ENCODE data around the gene HRH2. TPM values are rescaled to one million over a fixed set of nuclear protein-coding genes. Genes with fewer than 3 reads are reported as not detected.

Gene HRH2
- total and polyA plus RNA-seq, 2 donors (not counting 1 experiment from before 2014, with no cell fraction given): 0.46 TPM; not detected in 1

GRCh38 chr5:175715627-175716522 lies 58.0 kb downstream of the HRH2 start:
- no peaks in the 10 kb centered on the region for H3K79me2 ChIP-seq (ENCODE audit: control insufficient read depth, insufficient read depth, low read length)
- Mint-ChIP-seq H3K27ac (no peak overlapping the region), H3K4me3 (no peak overlapping the region), H3K4me1 (no peaks in the 10 kb centered on the region), H3K27me3 (peaks cover 19% of the 10 kb centered on the region), H3K9me3 (ENCODE audit: insufficient read depth) (peaks cover 6% of the 10 kb centered on the region)
- H3K27ac ChIP-seq (ENCODE audit: low read length in 2 of 2): no peak overlapping the region
- no peaks in the 10 kb centered on the region for H4K20me1 ChIP-seq (ENCODE audit: control insufficient read depth, insufficient read depth, low read length, poor library complexity, severe bottlenecking)
- intact Hi-C loops (cut with micrococcal nuclease): no loop called here
- ChIA-PET CTCF (interaction anchor here (1.3 kb wide), 1 partner anchor 14 kb away, joined by 3 read pairs; no protein-coding TSS in a partner anchor), POLR2A (no interaction called here)
- H3K4me3 ChIP-seq (ENCODE audit: control extremely low read depth in 1 of 5, extremely low read depth in 1 of 5, insufficient read depth in 1 of 5, low read depth in 2 of 5, low read length in 4 of 5): no peak overlapping the region
- peaks cover 0 to 25% (median 7%) of the 10 kb centered on the region in 3 donors for H3K9me3 ChIP-seq (ENCODE audit: control extremely low read depth in 1 of 3, control insufficient read depth in 2 of 3, insufficient read depth in 1 of 3, low read length in 2 of 3)
- TF ChIP-seq CTCF (IDR thresholded peaks at IDR 0.05): no peak
- no peak for TF ChIP-seq EZH2 (IDR thresholded peaks at IDR 0.05; ENCODE audit: borderline replicate concordance, insufficient read depth, low read depth, low read length, poor library complexity, severe bottlenecking)
- H3K36me3 ChIP-seq (replicated peaks in 1 of 2; ENCODE audit: control extremely low read depth in 1 of 2, control insufficient read depth in 1 of 2, extremely low read depth in 1 of 2, insufficient read depth in 2 of 2, low read length in 1 of 2): no peaks in the 10 kb centered on the region
- H3K27me3 ChIP-seq (replicated peaks in 1 of 4; ENCODE audit: control extremely low read depth in 1 of 4, control insufficient read depth in 3 of 4, insufficient read depth in 4 of 4, low read length in 3 of 4): peaks cover 0 to 3% (median 1%) of the 10 kb centered on the region in 4 experiments
- no peak overlapping the region for H2AFZ ChIP-seq (ENCODE audit: insufficient read depth, low read depth, low read length, poor library complexity, severe bottlenecking)
- no peak overlapping the region for H3K4me2 ChIP-seq (replicated peaks; ENCODE audit: low read depth, low read length, poor library complexity, severe bottlenecking)
- WGBS (ENCODE audit: insufficient coverage): 93% methylated on average over 9 of the region's 10 CpGs
- no peak for DNase-seq
- no peak overlapping the region for H3K9ac ChIP-seq (ENCODE audit: low read length)
- no peaks in the 10 kb centered on the region for H3K4me1 ChIP-seq (ENCODE audit: control insufficient read depth in 2 of 2, insufficient read depth in 2 of 2, low read length in 2 of 2)
- ATAC-seq (ENCODE audit: low read depth): no peak

GRCh38 chr5:175717837-175718236 lies 60.0 kb downstream of the HRH2 start:
- intact Hi-C loops (cut with micrococcal nuclease): no loop called here
- no peaks in the 10 kb centered on the region for H4K20me1 ChIP-seq (ENCODE audit: control insufficient read depth, insufficient read depth, low read length, poor library complexity, severe bottlenecking)
- H3K4me3 Mint-ChIP-seq: no peak overlapping the region
- H3K9me3 Mint-ChIP-seq (ENCODE audit: insufficient read depth): peaks cover 6% of the 10 kb centered on the region
- CTCF ChIA-PET: interaction anchor here (2.1 kb wide), 1 partner anchor 12 kb away, joined by 7 read pairs; no protein-coding TSS in a partner anchor
- no peak overlapping the region for H2AFZ ChIP-seq (ENCODE audit: insufficient read depth, low read depth, low read length, poor library complexity, severe bottlenecking)
- DNase-seq: no peak
- ATAC-seq (ENCODE audit: low read depth): no peak
- H3K27ac Mint-ChIP-seq: no peak overlapping the region
- H3K27me3 Mint-ChIP-seq: peaks cover 16% of the 10 kb centered on the region
- TF ChIP-seq EZH2 (IDR thresholded peaks at IDR 0.05; ENCODE audit: borderline replicate concordance, insufficient read depth, low read depth, low read length, poor library complexity, severe bottlenecking): no peak
- no peak for TF ChIP-seq CTCF (IDR thresholded peaks at IDR 0.05)
- no peaks in the 10 kb centered on the region for H3K4me1 ChIP-seq (ENCODE audit: control insufficient read depth in 2 of 2, insufficient read depth in 2 of 2, low read length in 2 of 2)
- H3K9me3 ChIP-seq (ENCODE audit: control extremely low read depth in 1 of 3, control insufficient read depth in 2 of 3, insufficient read depth in 1 of 3, low read length in 2 of 3): peaks cover 0 to 25% (median 7%) of the 10 kb centered on the region in 3 donors
- no peak overlapping the region for H3K9ac ChIP-seq (ENCODE audit: low read length)
- POLR2A ChIA-PET: no interaction called here
- H3K27ac ChIP-seq (ENCODE audit: low read length in 2 of 2): no peak overlapping the region
- no peaks in the 10 kb centered on the region for H3K79me2 ChIP-seq (ENCODE audit: control insufficient read depth, insufficient read depth, low read length)
- WGBS (ENCODE audit: insufficient coverage): 90% methylated on average over 2 of the region's 3 CpGs
- H3K4me3 ChIP-seq (ENCODE audit: control extremely low read depth in 1 of 5, extremely low read depth in 1 of 5, insufficient read depth in 1 of 5, low read depth in 2 of 5, low read length in 4 of 5): no peak overlapping the region
- H3K27me3 ChIP-seq (replicated peaks in 1 of 4; ENCODE audit: control extremely low read depth in 1 of 4, control insufficient read depth in 3 of 4, insufficient read depth in 4 of 4, low read length in 3 of 4): peaks cover 0 to 3% (median 1%) of the 10 kb centered on the region in 4 experiments
- H3K4me2 ChIP-seq (replicated peaks; ENCODE audit: low read depth, low read length, poor library complexity, severe bottlenecking): no peak overlapping the region
- no peaks in the 10 kb centered on the region for H3K36me3 ChIP-seq (replicated peaks in 1 of 2; ENCODE audit: control extremely low read depth in 1 of 2, control insufficient read depth in 1 of 2, extremely low read depth in 1 of 2, insufficient read depth in 2 of 2, low read length in 1 of 2)
- H3K4me1 Mint-ChIP-seq: no peaks in the 10 kb centered on the region
